Cerebellar nuclear complex (tissue), 1 donor: ENCODE data around the gene PURB.
"Not testable (repeated sequence)": the region's sequence is repeated elsewhere in the genome, so short reads cannot be mapped to it uniquely, and the experiment has no call there.

Source experiments
- DNase-seq, 2 experiments: peaks; one replicate each; lab custom pipeline; 2025; lab: John Stamatoyannopoulos, UW

Gene PURB

DNA sequence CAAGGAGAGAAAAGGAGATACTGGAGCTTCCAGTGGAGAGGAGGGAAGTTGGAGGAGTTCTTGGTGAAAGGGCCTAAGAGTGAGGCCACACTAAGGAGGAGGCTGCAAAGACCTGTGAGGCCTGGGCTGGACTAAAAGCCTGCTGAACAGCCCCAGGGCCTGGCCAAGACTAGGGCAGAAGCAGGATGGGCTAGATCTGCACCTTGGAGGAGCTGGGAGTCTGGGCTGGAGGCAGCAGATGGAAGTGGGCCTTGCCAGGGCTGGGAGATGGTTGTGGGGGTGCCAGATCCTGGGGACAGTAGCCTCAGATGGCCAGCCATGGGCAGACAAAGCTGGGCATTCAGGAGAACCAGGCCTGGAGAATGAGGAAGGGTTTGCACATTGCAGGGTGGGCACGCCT is 6.5 kb upstream of the PURB start:
- DNase-seq = peak in 1 of 2 experiments; percentile 31

DNA sequence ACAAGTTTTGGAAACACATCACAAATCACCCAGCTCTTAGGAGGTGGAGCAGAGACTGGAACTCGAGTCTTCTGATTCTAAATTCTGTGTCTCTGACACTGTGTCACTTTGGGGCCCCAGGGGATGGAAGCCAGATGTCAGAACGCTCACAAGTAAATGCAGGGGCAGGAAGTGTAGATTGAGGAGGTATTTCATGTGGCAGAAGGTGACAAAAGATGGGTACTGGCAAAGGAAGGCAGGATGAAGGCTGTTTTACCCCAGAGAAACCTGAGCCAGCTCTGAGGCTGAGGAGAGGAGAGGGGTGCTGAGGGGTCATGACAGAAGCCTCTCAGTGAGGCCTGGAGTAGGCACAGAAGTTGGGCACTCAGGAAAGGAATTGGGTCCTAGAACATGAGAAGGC is 6.0 kb upstream of the PURB start:
- DNase-seq = no peak

DNA sequence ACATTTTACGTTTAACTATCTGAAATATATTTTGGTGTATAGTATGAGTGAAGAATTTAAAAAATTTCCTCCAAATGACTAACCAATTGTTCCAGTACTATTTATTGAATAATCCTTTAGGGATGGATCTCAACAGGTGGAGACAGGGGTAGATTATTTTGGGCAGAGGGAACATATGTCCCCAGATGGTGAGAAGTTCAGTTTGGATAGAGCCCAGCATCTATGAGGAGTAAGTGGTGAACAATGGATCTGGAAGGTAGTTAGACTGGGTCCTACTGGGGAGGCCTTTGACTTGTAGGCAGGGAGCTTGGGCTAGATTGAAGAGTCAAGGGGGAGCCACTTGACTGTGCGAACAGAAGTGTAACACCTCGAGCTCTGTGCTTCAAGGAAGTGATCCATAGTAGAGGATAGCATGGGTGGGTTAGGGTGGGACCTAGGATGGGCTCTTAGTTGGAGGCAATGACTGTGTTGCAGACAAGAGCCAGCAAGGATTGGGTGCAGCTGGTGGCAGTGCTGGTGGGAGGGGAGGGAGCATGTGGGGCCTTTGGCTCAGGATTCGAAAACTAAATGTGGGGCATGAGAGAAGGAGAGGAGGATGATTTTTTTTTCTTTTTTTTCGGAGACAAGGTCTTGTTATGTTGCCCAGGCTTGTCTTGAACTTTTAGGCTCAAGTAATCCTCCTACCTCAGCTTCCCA is 3.9 kb upstream of the PURB start:
- no peak for DNase-seq

DNA sequence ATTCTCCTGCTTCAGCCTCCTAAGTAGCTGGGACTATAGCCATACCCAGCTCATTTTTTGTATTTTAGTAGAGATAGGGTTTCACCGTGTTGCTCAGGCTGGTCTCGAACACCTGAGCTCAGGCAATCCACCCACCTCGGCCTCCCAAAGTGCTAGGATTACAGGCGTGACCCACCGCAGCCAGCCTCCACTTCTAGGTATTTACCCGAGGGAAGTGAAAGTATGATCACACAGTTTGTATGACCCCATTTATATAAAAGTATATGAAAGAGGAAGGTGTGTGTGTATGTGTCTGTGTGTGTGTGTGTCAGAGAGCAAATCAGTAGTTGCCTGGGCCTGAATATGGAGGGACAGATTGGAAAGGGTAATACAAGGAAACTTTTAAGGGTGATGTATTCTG is 2.0 kb upstream of the PURB start:
- DNase-seq = no peak

- no peak for DNase-seq
Measured at GRCh38 chr7:44884621-44885393, 523 bp downstream of the PURB start.

DNA sequence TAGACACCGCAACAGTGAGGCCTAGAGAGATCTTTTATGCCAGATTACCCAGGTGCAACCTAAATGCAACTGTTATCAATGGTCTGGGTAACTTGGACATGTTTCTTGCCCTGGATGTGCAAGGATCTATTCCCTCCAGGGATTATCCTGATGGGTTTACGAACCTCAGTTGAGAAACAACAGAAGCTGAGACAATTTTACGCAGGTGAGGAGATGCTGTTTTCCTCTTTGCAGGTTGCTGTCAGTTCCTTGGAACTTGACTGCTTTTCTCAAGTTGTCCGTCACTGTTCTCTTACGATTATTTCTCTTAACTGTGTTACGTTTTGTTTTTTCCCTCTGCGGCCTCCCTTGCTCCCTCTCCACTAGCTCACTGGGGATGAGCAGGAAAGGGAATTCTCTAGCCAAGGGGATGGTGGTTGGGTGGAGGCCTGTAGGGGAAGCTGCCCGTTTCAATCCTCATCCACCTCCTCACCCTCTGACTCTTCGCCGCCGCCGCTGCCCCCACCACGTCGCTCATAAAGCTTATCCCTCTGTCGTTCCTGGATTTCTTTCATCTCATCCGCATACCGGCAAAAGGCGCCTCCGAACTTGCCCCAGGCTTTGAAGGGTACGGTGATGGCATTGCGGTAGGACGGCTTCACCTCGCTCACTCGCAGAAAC is 1.2 kb downstream of the PURB start:
- DNase-seq = no peak

GRCh38 chr7:44882899-44883298 is 2.4 kb downstream of the PURB start:
- no peak for DNase-seq

- DNase-seq = no peak
Measured at GRCh38 chr7:44881610-44882009, 3.7 kb downstream of the PURB start.

GRCh38 chr7:44881066-44881600 is 4.2 kb downstream of the PURB start:
- no peak for DNase-seq

DNA sequence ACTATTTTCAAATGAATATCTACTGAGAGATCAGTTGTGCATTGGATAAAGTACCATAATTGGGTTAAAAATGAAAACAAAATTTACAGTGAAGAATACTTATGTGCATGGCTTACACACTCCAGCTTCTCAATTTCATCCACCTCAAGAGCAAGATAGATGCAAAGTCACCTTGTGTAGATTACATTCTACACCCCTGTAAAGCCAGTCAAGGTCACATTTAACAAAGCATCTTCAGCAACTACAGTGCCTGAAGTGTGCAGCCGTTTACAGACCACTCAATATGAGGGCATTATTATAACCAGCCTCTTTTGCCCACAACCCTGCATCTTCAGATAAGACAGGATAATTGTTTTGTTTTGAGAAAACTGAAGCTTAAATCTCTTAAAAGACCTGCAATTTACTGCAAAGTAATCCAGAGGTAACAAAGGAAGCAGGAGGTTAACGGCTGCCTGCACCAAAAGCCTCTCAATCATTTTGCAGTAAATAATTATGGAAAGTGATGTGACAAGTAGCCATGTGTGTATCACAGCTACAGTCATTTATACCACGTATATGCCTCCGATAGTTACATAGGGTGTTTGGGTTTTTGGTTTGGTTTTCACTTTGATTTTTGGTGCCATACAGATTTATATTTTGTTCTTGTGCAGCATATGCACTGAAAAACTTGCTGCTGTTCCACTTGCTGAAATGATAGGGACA is 4.9 kb downstream of the PURB start:
- DNase-seq = no peak

GRCh38 chr7:44876393-44876792 is 8.9 kb downstream of the PURB start:
- DNase-seq = no peak

DNA sequence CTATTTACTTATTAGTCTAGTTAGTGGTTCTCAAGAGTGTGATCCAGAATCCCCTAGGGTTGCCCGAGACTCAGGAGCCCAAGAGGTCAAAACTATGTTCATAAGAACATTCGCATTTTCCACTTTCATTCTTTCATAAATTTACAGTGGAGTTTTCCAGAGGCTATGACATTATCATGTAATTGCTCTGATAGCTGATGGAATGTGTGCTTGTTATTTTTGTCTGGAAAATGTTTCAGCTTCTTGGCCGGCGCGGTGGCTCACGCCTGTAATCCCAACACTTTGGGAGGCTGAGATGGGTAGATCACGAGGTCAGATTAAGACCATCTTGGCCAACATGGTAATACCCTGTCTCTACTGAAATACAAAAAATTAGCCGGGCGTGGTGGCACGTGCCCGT is 10.1 kb downstream of the PURB start:
- DNase-seq = no peak

- DNase-seq = no peak
Measured at GRCh38 chr7:44872787-44873186, 12.5 kb downstream of the PURB start.

GRCh38 chr7:44871918-44872317 is 13.4 kb downstream of the PURB start:
- DNase-seq = not testable (repeated sequence)

DNA sequence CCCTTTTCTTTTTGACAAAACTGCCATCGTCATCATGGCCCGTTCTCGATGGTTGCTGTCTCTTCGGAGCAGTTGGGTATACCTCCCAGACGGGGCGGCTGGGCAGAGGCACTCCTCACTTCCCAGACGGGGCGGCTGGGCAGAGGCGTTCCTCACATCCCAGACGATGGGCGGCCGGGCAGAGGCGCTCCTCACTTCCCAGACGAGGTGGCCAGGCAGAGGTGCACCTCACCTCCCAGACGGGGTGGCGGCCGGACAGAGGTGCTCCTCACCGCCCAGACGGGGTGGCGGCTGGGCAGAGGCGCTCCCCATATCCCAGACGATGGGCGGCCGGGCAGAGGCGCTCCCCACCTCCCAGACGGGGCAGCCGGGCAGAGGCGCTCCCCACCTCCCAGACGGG is 14.6 kb downstream of the PURB start:
- not testable (repeated sequence) for DNase-seq

DNA sequence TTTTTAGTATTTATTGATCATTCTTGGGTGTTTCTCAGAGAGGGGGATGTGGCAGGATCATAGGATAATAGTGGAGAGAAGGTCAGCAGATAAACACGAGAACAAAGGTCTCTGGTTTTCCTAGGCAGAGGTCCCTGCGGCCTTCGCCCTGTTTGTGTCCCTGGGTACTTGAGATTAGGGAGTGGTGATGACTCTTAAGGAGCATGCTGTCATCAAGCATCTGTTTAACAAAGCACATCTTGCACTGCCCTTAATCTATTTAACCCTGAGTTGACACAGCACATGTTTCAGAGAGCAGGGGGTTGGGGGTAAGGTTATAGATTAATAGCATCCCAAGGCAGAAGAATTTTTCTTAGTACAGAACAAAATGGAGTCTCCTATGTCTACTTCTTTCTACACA is 15.0 kb downstream of the PURB start:
- DNase-seq = not testable (repeated sequence)

DNA sequence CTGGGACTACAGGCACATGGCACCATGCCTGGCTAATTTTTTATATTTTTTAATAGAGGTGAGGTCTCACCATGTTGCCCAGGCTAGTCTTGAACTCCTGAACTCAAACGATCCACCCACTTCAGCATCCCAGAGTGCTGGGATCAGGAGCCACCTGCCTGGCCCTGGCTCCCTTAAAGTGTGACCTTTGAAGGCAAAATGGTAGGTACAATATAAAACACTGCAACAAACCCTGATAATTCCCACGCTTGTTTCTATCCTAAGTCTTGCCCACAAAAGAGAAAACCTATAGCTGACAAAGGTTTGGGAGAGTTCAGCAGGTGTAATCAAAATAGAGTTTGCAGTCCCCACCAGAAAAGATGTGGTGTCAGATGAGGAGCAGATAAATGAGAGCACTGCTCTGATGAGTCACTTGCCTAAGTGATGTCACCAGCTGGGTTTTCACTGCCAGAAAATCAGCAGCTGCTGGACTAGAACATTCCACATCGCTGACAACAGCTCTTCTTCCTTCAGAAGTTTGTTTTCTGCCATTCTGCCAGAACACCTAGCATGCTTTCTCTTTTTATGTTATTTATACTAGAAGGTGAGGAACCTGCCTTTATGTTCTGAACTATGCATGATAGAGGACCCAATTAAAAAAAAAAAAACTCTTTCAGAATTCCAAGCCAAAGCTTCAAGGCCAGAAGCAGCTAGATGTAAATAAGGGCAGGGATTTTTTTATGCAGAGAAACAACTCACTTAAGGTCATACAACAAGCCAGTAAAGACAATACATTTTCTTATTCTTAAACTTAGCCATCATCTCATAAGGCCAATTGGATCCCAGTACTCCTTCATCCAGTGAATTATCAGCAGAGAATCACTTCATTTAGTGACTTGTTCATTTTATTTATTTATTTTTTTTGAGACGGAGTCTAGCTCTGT is 18.0 kb downstream of the PURB start:
- DNase-seq = no peak

- DNase-seq = not testable (repeated sequence)
Measured at GRCh38 chr7:44861949-44862348, 23.4 kb downstream of the PURB start.

DNA sequence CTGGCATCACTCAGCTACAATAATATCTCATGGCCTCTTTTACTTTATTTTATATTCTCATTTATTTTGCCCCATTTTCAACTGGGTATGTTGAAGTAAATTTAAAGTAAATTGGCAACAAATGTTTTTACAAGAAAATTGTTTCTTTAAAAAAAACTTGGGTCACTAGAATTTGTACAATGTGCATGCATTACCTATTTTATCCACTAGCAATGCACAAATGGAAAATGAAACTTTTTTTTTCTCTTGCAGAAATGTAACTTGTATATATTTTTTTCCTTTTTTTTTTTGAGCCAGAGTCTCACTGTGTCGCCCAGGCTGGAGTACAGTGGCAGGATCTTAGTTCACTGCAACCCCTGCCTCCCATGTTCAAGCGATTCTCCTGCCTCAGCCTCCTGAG is 27.2 kb downstream of the PURB start:
- DNase-seq = no peak

GRCh38 chr7:44854644-44855364 is 30.5 kb downstream of the PURB start:
- DNase-seq = no peak
